B cell (primary cell): Measurements from ENCODE around the gene CEP19. TPM values are rescaled to one million over a fixed set of nuclear protein-coding genes. Genes with fewer than 3 reads are reported as not detected.

Source experiments
- ATAC-seq: fragments of 200-7000 bp; cut with Tn5 transposase; one replicate; pipeline ENCODE4 v1.10.0; 2021; ENCODE audit warnings: low read depth, mild to moderate bottlenecking, moderate number of reproducible peaks, moderate library complexity
- CTCF ChIA-PET: fragments of 350-600 bp; sonication (Branson Sonifier 250); formaldehyde crosslinking; loops from one replicate; lab custom pipeline; 2021; ENCODE audit warnings: antibody characterized with exemption, inconsistent platforms; lab: Charles Lee
- POLR2A ChIA-PET: fragments of 350-600 bp; sonication (Branson Sonifier 250); formaldehyde crosslinking; loops from one replicate; lab custom pipeline; 2021; ENCODE audit warnings: antibody characterized with exemption; lab: Charles Lee
- DNase-seq: peaks from one replicate; pipeline ENCODE4 v3.0.0; 2013
- H2AFZ ChIP-seq: 2 replicates; pipeline ENCODE4 v1.6.1; 2012; ENCODE audit warnings: mild to moderate bottlenecking, low read depth, low read length; ENCODE audit not compliant: insufficient read depth, poor library complexity, severe bottlenecking
- H3K27ac ChIP-seq, 2 donors: 1 replicate in 1 of 2; 2 replicates in 1 of 2; pipeline ENCODE4 v1.5.1; 2012 to 2013; ENCODE audit warnings: low read length in 2 of 2, mild to moderate bottlenecking in 2 of 2, moderate library complexity in 1 of 2
- H3K27me3 ChIP-seq, 4 experiments: fragments of 200-600 bp in 1 of 4; sonication (generic) in 1 of 4; replicated peaks in 1 of 4; 1 replicate in 2 of 4; 2 replicates in 2 of 4; pipeline versions ENCODE4 v1.6.1 to v1.7.0; 2013 to 2016; ENCODE audit warnings: low read length in 3 of 4, mild to moderate bottlenecking in 2 of 4, mixed read lengths in 1 of 4, moderate library complexity in 1 of 4; ENCODE audit not compliant: insufficient read depth in 4 of 4, control insufficient read depth in 3 of 4; ENCODE audit errors: control extremely low read depth in 1 of 4
- H3K36me3 ChIP-seq, 2 experiments: replicated peaks in 1 of 2; 1 replicate in 1 of 2; 2 replicates in 1 of 2; pipeline versions ENCODE4 v1.6.1 to v1.7.1; 2013; ENCODE audit warnings: low read length in 1 of 2; ENCODE audit not compliant: insufficient read depth in 2 of 2, control insufficient read depth in 1 of 2; ENCODE audit errors: control extremely low read depth in 1 of 2, extremely low read depth in 1 of 2
- H3K4me1 ChIP-seq, 2 donors: fragments of 200-600 bp in 1 of 2; sonication (generic) in 1 of 2; 1 replicate in 1 of 2; 2 replicates in 1 of 2; pipeline versions ENCODE4 v1.5.1 to v1.6.1; 2013 to 2017; ENCODE audit warnings: low read length in 2 of 2; ENCODE audit not compliant: control insufficient read depth in 2 of 2, insufficient read depth in 2 of 2
- H3K4me2 ChIP-seq: replicated peaks from 2 replicates; pipeline ENCODE3; 2012; ENCODE audit warnings: mild to moderate bottlenecking, low read depth, low read length; ENCODE audit not compliant: poor library complexity, severe bottlenecking
- H3K4me3 ChIP-seq, 5 experiments: fragments of 200-600 bp in 1 of 5; sonication (generic) in 1 of 5; 1 replicate in 3 of 5; 2 replicates in 2 of 5; pipeline versions ENCODE4 v1.5.1 to v1.7.0; 2011 to 2016; ENCODE audit warnings: low read length in 4 of 5, mild to moderate bottlenecking in 4 of 5, low read depth in 2 of 5, control low read depth in 1 of 5, moderate library complexity in 1 of 5; ENCODE audit not compliant: insufficient read depth in 1 of 5; ENCODE audit errors: control extremely low read depth in 1 of 5, extremely low read depth in 1 of 5
- H3K79me2 ChIP-seq: fragments of 200-600 bp; sonication (generic); one replicate; pipeline ENCODE4 v1.6.0; 2016; ENCODE audit warnings: low read length; ENCODE audit not compliant: control insufficient read depth, insufficient read depth
- H3K9ac ChIP-seq: fragments of 200-600 bp; sonication (generic); 2 replicates; pipeline ENCODE4 v1.6.1; 2017; ENCODE audit warnings: mild to moderate bottlenecking, low read length, moderate library complexity
- H3K9me3 ChIP-seq, 3 donors: one replicate each; pipeline versions ENCODE4 v1.6.1 to v1.7.1; 2013; ENCODE audit warnings: low read length in 2 of 3; ENCODE audit not compliant: control insufficient read depth in 2 of 3, insufficient read depth in 1 of 3; ENCODE audit errors: control extremely low read depth in 1 of 3
- H4K20me1 ChIP-seq: 2 replicates; pipeline ENCODE4 v1.6.0; 2012; ENCODE audit warnings: mild to moderate bottlenecking, low read length; ENCODE audit not compliant: insufficient read depth, control insufficient read depth, poor library complexity, severe bottlenecking
- H3K27ac Mint-ChIP-seq: one replicate; pipeline ENCODE4 v1.8.0; 2021; ENCODE audit warnings: mixed read lengths
- H3K27me3 Mint-ChIP-seq: one replicate; pipeline ENCODE4 v1.8.0; 2021; ENCODE audit warnings: mixed read lengths
- H3K4me1 Mint-ChIP-seq: one replicate; pipeline ENCODE4 v1.8.0; 2021; ENCODE audit warnings: mixed read lengths
- H3K4me3 Mint-ChIP-seq: one replicate; pipeline ENCODE4 v1.8.0; 2021; ENCODE audit warnings: mixed read lengths
- H3K9me3 Mint-ChIP-seq: one replicate; pipeline ENCODE4 v1.8.0; 2022; ENCODE audit warnings: mixed read lengths; ENCODE audit not compliant: insufficient read depth
- CTCF ChIP-seq: fragments of 200-600 bp; IDR thresholded peaks from one replicate; pipeline ENCODE4 v1.8.0; 2022; ENCODE audit warnings: antibody characterized with exemption, mild to moderate bottlenecking
- EZH2 ChIP-seq: IDR thresholded peaks from 2 replicates; pipeline ENCODE4 v1.6.1; 2012; ENCODE audit warnings: borderline replicate concordance, low read depth, mild to moderate bottlenecking, moderate library complexity, low read length; ENCODE audit not compliant: insufficient read depth, poor library complexity, severe bottlenecking
- WGBS: methylation state at CpG from one replicate; pipeline ENCODE4 v1.1.5; 2013; ENCODE audit warnings: missing lambda C conversion rate; ENCODE audit not compliant: insufficient coverage; 5-methylcytosine and 5-hydroxymethylcytosine counted together
- intact Hi-C: fragments of 100-400 bp; cut with micrococcal nuclease; formaldehyde crosslinking; loops from one replicate; pipeline ENCODE4 v1.10.0; 2022
- polyA plus RNA-seq: library from polyadenylated mRNA; depleted of rRNA; stranded (reverse); fragments of >200 nt; gene quantifications from 2 replicates; pipeline ENCODE4 v1.2.3, GENCODE V29; 2012
- total RNA-seq, 2 donors: library from RNA; stranded (reverse); fragments of 120-200 nt in 1 of 2; gene quantifications; 1 replicate in 1 of 2; 2 replicates in 1 of 2; pipeline versions ENCODE4 v1.2.3 to v1.2.4, GENCODE V29; 2013 to 2022

Gene CEP19
- total and polyA plus RNA-seq, 2 donors (not counting 1 experiment from before 2014, with no cell fraction given): 0.45 to 4.6 TPM

GRCh38 chr3:196666001-196666867, 45.8 kb downstream of the CEP19 start:
- Mint-ChIP-seq H3K27ac (peak overlapping the region; percentile 61), H3K4me3 (no peak overlapping the region), H3K4me1 (peaks cover 45% of the 10 kb centered on the region), H3K9me3 (no peaks in the 10 kb centered on the region), H3K27me3 (no peaks in the 10 kb centered on the region)
- TF ChIP-seq EZH2 (no peak), CTCF (no peak)
- Histone ChIP-seq H3K9me3 (no peaks in the 10 kb centered on the region), H3K4me2 (no peak overlapping the region), H3K9ac (no peak overlapping the region), H3K27ac (no peak overlapping the region), H3K79me2 (peaks cover 3% of the 10 kb centered on the region), H4K20me1 (no peaks in the 10 kb centered on the region), H3K36me3 (peaks cover 0 to 8% of the 10 kb centered on the region in 2 experiments), H3K4me1 (peaks cover 20 to 25% of the 10 kb centered on the region in 2 donors), H3K4me3 (no peak overlapping the region), H3K27me3 (no peaks in the 10 kb centered on the region), H2AFZ (no peak overlapping the region)
- DNase-seq: no peak
- CTCF ChIA-PET: no interaction called here
- POLR2A ChIA-PET: no interaction called here
- WGBS: 94% methylated on average over 20 of the region's 23 CpGs
- no peak for ATAC-seq
- intact Hi-C loops: no loop called here
